NCI-H510A (cell line): Measurements from ENCODE around the gene ZDHHC14.

ENCODE experiments used
- DNase-seq: peaks from one replicate; lab custom pipeline; 2025; lab: John Stamatoyannopoulos, UW

Gene ZDHHC14

GRCh38 chr6:157534977-157535339 lies 154.0 kb downstream of the ZDHHC14 start:
- DNase-seq = no peak

DNA sequence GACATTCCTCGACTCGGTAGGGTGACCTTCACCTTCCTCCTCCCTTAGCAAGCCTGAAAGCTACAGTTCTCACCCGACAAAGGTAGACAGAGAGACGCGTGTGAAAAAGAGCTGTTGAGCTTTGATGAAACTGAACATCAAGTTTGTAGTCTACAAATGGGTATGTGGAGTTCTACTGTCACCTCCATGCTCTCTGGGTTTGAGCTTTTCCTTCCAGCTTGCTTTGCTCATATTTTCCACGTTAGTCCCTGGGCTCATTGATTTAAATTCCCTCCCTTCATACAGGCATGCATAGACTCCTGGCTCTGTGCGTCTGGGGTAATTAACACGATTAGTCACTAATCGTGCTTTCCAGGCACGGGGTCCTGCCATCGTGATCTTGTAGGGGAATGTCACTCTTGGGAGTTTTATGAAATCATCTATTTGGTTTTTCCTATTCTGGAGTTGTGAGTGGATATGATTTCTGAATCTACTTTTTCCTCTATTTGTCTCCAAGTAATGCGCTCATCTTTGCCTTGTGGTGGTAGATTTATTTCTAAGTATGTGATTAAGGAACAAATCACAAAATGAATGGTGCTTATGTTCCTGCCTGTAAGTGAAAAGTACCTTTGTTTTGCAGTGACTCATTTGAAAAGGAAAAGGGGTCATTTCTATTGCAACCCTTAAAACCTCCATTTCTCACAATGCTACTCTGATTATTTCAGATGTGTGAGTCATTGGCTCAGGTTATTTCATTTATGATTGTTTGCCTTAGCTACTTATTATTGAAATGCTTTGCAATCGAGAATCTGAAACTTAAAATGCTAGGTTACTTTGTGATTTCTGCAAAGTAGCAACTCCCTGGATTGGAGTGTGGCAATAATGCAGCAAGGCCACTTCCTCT lies 154.6 kb downstream of the ZDHHC14 start:
- no peak for DNase-seq

DNA sequence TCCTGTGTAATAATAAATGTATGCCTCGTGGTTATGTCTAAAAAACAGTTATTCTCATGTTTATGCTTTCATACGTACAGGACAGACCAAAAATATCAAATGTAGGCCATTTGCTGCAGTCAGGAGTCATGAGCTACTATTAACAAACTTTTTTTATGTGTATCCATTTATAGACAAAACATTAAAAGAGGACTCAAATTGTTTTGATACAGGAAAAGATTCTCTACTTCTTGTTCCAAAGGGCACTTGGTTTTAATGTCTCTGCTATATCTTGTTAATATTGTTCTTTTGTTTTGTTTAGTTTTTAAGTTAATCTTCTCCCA lies 155.2 kb downstream of the ZDHHC14 start:
- no peak for DNase-seq

- no peak for DNase-seq
Observed at GRCh38 chr6:157537556-157537955, 156.6 kb downstream of the ZDHHC14 start.

DNA sequence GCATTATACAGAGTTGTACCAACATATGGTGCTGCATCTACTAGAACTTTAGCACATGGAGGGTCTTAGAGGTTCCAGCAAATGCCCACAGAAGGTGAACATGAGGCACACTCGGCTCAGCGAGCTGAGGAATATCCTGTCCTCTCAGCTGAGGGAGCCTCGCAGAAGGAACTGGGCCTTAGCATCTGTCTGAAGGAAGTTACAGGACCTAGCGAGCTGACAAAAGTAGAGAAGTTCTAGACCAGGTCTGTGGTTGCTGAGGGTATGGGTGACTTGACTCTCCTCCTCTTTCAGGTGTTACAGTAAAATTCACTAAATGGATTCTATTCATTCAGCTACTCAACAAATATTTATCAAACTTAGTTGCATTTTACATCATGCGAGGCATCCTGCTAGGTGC lies 157.2 kb downstream of the ZDHHC14 start:
- no peak for DNase-seq

DNA sequence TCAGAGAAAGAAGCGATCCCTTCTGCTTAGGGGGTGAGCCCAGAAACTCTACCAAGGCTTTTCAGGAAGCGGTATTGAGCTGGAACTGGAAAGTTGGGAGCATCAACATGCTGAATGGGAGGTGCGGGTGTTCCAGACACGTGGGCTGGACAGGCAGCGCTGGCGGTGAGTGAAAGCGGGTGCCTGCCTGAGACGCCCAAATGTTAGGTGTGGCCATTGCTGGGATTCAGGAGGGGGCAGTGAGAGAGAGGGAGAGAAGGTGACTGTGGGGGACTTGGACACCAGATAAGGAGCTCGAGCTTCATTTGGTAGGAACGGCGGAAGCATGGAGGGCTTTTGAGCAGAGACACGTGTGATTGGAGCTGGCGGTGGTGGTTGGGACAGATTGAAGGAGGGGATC lies 157.7 kb downstream of the ZDHHC14 start:
- no peak for DNase-seq

- DNase-seq = no peak
Observed at GRCh38 chr6:157539421-157539822, 158.4 kb downstream of the ZDHHC14 start.

GRCh38 chr6:157539900-157540752 lies 159.1 kb downstream of the ZDHHC14 start:
- no peak for DNase-seq

DNA sequence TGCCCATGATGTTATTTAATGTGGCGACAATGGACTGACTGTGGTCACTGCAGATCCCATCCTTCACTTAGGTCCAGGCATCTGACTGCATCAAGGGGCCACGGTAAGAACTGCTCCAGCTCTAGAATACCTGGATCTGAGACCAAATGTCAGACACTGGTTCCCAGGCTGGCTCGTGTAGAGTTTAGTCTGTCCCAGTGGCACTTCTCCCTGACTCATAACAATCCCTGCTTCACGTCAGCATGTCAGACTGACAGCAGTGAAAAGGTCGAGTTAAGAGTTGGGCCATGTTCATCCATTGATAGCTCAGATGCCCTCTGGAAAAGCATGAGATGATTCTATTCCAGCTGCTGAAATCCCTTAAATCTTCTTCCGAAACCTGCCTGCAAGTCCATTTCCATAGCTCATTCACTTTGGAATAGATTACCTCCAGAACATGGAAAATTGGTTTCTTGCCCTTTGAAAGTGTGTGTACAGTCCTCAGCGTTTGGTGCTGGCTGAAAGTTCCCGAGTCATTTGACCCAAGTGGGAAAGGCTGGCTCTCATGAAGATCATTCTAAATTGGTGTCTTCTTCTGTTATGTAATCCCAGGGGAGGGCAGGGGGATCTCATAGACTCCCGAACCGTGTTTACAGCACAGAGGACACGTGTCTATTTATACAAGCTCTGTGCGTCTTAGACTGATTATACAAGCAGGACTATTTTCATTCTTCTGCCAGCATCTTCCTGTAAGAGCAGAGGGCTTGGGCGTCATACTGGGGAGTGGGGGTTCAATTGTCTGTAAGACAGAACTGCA lies 160.8 kb downstream of the ZDHHC14 start:
- DNase-seq = no peak

- no peak for DNase-seq
Observed at GRCh38 chr6:157542414-157543160, 161.6 kb downstream of the ZDHHC14 start.

DNA sequence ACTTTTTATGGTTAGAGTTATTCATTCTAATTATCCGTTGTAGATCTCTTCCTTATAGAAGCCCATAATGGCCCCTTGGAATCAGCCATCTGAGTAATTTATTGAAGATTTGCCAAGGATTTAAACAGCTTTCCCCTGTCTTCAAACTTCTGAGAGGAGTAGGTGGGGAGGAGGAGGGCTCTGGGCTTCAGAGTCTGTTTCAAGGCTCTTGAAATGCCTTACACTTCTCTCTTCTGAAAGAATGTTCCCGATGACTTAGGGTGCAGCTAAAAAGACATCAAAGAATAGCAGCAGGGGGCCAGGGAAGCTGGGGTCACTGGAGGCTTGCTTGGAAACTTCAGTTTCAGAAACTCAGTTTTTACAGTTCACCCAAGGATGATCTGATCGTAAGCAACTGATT lies 165.3 kb downstream of the ZDHHC14 start:
- no peak for DNase-seq

GRCh38 chr6:157547112-157547511 lies 166.1 kb downstream of the ZDHHC14 start:
- DNase-seq = no peak

DNA sequence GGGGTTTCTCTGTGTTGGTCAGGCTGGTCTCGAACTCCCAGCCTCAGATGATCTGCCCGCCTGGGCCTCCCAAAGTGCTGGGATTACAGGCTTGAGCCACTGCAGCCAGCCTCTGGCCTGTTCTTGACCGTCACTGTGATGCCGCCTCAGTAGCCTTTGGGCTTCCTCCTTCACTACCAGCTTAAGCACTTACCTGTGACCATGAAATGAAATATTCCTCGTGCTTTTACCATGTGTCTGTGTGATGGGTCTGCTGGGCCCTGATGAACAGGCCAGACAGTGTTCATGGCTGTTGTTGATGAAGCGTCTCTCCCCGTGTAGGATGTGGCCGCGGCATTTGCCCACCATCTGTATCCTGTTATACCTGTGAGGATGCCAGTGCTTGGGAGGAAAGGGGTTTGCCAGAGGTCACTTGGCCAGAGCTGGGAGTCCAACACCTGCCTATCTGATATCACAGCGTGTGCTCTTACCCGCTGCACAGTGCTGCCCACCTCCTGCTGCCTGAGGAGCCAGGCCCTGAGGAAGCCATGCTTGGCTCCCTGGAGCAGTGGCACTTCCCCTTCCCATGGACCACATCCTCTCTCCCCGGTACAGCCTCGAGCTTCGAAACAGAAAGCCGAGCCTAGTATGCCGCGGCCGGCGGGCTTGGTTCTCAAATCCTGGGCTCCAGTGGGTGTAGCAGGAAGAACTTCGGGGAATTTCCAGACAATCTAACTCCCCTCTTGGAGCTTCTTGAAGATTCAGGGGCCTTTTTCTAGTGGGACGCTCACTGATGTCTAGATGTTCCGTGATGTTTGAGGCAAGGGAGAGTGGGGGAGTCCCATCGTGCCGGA lies 167.9 kb downstream of the ZDHHC14 start:
- no peak for DNase-seq

- no peak for DNase-seq
Observed at GRCh38 chr6:157549468-157549745, 168.4 kb downstream of the ZDHHC14 start.

DNA sequence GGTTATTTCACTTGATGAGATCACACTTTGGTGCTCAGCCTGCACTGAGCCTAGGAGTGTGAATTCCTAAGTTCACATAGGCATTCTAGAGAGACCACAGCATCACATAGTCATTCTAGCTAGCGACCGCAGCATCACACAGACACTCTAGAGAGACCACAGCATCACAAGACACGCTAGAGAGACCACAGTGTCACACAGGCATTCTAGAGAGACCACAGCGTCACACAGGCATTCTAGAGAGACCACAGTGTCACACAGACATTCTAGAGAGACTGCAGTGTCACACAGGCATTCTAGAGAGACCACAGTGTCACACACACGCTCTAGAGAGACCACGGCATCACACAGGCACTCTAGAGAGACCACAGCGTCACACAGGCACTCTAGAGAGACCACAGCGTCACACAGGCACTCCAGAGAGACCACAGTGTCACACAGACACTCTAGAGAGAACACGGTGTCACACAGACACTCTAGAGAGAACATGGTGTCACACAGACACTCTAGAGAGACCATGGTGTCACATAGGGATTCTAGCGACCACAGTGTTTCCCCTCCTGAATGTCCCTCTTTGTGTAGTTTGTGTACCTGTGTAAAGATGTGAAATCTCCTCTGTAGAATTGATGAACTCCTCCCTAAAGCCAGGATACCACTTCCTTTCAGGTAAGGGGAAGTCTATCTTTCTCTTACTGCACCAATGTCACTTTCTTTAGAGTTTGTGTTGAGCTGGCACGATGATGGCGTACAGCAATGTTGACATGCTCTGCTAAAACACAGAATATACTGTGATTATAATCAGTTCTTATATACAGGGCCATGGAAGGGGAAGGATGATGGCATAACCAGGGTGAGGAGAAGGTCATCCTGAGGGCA lies 169.4 kb downstream of the ZDHHC14 start:
- DNase-seq = no peak

DNA sequence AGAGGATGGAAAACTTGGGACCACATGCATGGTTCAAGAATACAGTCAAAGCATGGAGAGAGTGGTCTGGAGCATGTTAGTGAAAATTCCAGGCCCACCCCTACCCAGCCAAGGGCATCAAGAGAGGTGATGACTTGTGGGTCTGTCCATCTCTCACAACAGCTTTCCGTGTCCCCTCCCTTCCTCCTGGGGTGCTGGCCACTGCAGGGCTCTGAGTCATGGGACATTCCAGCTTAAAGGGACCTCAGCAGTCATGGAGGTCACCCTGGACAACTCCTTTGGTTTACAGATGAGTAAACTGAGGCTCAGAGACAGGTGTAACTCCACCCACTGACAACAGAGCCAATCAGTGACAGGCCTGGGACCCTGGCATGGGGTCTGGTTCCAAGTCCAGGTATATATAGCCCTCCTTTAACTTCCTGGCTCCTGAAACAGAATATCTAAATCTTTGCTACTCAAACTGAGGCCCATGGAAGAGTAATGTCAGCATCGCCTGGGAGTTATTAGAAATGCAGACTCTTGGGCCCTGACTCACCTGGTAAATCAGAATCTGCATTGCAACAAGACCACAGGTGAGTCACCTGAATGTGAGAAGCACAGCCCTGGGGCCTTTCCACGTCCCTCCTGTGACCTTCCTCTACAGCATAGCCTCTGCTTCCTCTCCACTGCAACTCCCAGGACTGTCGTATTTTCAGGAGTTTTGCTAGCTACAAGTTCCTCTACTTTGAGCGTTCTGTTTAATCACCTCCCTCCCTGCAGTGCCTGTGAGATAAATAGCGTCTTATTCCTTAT lies 170.2 kb downstream of the ZDHHC14 start:
- DNase-seq = no peak

DNA sequence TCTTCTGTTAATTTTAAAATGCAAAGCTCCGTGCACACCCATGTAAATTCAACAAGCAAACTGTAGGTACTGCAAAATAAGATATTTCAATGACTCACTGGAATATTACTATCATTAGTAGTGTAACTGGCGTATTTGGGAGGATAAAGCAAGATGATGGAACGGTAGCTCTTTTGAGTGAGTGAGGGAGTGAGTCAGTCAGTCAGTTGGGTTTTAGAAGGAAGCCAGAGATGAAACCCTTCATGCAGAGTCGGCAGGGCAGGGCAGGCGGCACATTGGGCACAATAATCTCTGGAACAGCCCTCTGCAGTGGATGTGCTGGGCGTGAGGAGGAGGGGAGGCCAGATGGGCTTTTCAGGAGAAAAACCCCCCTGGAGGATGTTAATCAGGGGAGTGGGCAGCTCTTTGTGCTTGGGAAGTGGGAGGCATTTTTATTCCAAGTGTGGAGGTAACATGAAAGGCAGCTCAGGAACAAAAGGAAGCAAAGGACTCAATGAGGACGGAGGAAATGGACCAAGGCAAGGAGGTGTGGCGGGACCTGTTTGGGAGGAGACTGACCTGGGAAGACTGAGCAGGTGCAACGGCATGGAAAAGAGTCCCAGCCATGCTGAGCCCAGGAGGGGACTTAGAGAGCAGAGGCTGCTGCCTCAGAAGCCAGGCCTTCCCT lies 171.2 kb downstream of the ZDHHC14 start:
- peak; percentile 44 for DNase-seq

GRCh38 chr6:157552820-157553485 lies 172.0 kb downstream of the ZDHHC14 start:
- DNase-seq = no peak
